Prostate gland (tissue), 2 donors: ENCODE results near the gene HRK.

ENCODE experiments used
- POLR2A ChIP-seq: fragments of 450-650 bp; IDR thresholded peaks from one replicate; pipeline ENCODE4 v1.6.1; 2016; ENCODE audit warnings: antibody characterized with exemption, mild to moderate bottlenecking
- TF ChIP-seq, protein P1 (sequence below), 4 experiments: fragments of 200-600 bp in 2 of 4; fragments of 450-650 bp in 2 of 4; sonication (generic) in 2 of 4; IDR thresholded peaks; 1 replicate in 3 of 4; 2 replicates in 1 of 4; pipeline ENCODE4 v1.5.1; 2016 to 2019; ENCODE audit warnings: antibody characterized with exemption in 4 of 4, mild to moderate bottlenecking in 2 of 4, moderate library complexity in 2 of 4

- TF ChIP-seq, protein P1, sequence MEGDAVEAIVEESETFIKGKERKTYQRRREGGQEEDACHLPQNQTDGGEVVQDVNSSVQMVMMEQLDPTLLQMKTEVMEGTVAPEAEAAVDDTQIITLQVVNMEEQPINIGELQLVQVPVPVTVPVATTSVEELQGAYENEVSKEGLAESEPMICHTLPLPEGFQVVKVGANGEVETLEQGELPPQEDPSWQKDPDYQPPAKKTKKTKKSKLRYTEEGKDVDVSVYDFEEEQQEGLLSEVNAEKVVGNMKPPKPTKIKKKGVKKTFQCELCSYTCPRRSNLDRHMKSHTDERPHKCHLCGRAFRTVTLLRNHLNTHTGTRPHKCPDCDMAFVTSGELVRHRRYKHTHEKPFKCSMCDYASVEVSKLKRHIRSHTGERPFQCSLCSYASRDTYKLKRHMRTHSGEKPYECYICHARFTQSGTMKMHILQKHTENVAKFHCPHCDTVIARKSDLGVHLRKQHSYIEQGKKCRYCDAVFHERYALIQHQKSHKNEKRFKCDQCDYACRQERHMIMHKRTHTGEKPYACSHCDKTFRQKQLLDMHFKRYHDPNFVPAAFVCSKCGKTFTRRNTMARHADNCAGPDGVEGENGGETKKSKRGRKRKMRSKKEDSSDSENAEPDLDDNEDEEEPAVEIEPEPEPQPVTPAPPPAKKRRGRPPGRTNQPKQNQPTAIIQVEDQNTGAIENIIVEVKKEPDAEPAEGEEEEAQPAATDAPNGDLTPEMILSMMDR (IDR thresholded peaks at IDR 0.05), result no peak
- TF ChIP-seq POLR2A, result no peak
Measured at GRCh38 chr12:116879509-116880212, 1.6 kb downstream of the HRK start.
